Mucosa of rectum (tissue), 2 donors: ENCODE results near the gene ZNF334.

ENCODE experiments used
- H3K27ac ChIP-seq, 2 donors: one replicate each; pipeline ENCODE4 v1.7.0; 2013; ENCODE audit warnings: inconsistent platforms in 2 of 2, low read depth in 2 of 2, low read length in 2 of 2
- H3K27me3 ChIP-seq, 2 donors: one replicate each; pipeline ENCODE4 v1.7.0; 2013; ENCODE audit warnings: low read length in 2 of 2; ENCODE audit not compliant: control insufficient read depth in 2 of 2, insufficient read depth in 2 of 2
- H3K36me3 ChIP-seq, 2 donors: one replicate each; pipeline ENCODE4 v1.7.0; 2013; ENCODE audit warnings: low read length in 2 of 2; ENCODE audit not compliant: control insufficient read depth in 2 of 2, insufficient read depth in 2 of 2
- H3K4me1 ChIP-seq, 2 donors: one replicate each; pipeline ENCODE4 v1.7.0; 2013; ENCODE audit warnings: low read length in 2 of 2, mild to moderate bottlenecking in 1 of 2; ENCODE audit not compliant: control insufficient read depth in 2 of 2, insufficient read depth in 2 of 2
- H3K4me3 ChIP-seq, 2 donors: one replicate each; pipeline ENCODE4 v1.7.0; 2013; ENCODE audit warnings: low read length in 2 of 2
- H3K9ac ChIP-seq, 2 donors: one replicate each; pipeline ENCODE4 v1.7.0; 2013; ENCODE audit warnings: low read length in 2 of 2, low read depth in 1 of 2, mild to moderate bottlenecking in 1 of 2
- H3K9me3 ChIP-seq, 2 donors: one replicate each; pipeline ENCODE4 v1.7.0; 2013; ENCODE audit warnings: low read length in 2 of 2; ENCODE audit not compliant: control insufficient read depth in 2 of 2
- donor health status: healthy.
- donor health status: Normal muscosa, but diverticular disease.

Gene ZNF334

DNA sequence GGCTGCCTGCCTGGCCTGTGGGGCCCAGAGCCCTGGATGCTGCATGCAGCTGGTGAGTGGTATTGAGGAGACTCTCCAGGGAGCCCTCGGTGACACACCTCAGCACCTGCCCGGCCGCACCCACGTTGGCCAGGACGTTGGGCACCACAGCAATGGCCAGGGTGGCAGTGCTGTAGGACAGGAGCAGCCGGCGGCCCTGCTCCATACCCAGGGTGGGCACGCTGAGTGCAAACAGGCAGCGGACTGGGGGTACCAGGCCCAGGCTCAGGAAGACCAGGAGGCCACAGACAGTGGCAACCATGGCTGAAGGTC is 32.4 kb upstream of the ZNF334 start:
- peaks cover 0 to 2% of the 10 kb centered on the region in 2 donors for H3K27me3 ChIP-seq
- no peaks in the 10 kb centered on the region for H3K36me3 ChIP-seq
- H3K27ac ChIP-seq: no peak overlapping the region
- H3K9ac ChIP-seq: no peak overlapping the region
- H3K4me1 ChIP-seq: no peaks in the 10 kb centered on the region
- no peak overlapping the region for H3K4me3 ChIP-seq
- no peaks in the 10 kb centered on the region for H3K9me3 ChIP-seq

DNA sequence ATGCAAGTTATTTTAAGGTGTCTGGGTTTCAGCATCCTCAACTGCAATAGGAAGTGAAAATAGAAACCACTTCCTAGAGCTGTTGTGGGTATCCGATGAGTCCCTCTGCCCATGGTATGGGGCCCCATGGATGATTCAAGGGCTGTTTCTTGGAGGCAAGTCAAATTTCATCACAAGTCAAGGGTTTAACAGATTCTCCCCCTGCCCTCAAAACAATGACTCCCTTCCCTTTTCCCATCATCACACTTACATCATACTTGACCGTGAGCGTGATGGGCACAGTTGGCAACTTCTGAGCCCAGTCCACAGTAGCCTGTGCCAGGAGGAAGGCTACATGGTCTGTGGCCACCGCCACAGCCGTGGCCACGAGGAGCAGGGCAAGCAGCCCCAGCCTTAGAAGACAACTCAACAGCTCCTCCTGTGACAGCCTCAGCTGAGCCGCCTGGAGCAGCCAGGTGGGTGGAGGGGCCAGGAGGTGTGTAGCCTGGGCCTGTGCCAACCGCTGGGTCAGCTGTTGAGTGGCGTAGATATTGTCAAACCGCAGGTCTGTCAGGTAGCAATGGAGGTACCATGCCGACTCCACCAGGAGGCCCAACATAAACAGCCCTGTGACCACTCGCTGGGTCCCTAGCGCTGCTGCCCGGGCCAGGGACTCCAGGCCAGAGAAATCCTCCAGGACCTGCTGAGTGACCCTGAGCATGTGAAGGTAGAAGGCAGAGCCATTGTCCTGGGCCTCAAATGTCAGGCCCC is 31.9 kb upstream of the ZNF334 start:
- no peaks in the 10 kb centered on the region for H3K4me1 ChIP-seq
- H3K27me3 ChIP-seq: no peaks in the 10 kb centered on the region
- H3K36me3 ChIP-seq: no peaks in the 10 kb centered on the region
- no peaks in the 10 kb centered on the region for H3K9me3 ChIP-seq
- no peak overlapping the region for H3K4me3 ChIP-seq
- no peak overlapping the region for H3K27ac ChIP-seq
- H3K9ac ChIP-seq: no peak overlapping the region

DNA sequence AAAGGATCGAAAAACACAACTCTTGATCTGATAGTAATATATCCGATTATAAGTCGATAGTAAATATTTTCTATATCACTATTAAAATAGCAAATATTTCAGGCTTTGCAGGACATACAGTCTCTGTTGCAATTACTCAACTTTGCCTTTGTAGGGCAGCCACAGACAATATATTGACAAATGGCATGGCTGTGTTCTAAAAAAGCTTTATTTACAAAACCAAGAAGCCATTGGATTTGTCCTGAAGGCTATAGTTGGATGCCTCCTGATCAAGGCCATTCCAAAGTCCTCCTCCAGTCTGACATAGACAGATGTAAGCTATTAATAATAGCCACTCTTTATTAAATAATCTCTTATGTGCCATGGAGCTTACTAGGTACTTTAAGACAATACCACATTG is 31.2 kb upstream of the ZNF334 start:
- H3K27me3 ChIP-seq: no peaks in the 10 kb centered on the region
- H3K4me3 ChIP-seq: no peak overlapping the region
- H3K4me1 ChIP-seq: no peaks in the 10 kb centered on the region
- H3K9me3 ChIP-seq: no peaks in the 10 kb centered on the region
- no peaks in the 10 kb centered on the region for H3K36me3 ChIP-seq
- no peak overlapping the region for H3K27ac ChIP-seq
- no peak overlapping the region for H3K9ac ChIP-seq

DNA sequence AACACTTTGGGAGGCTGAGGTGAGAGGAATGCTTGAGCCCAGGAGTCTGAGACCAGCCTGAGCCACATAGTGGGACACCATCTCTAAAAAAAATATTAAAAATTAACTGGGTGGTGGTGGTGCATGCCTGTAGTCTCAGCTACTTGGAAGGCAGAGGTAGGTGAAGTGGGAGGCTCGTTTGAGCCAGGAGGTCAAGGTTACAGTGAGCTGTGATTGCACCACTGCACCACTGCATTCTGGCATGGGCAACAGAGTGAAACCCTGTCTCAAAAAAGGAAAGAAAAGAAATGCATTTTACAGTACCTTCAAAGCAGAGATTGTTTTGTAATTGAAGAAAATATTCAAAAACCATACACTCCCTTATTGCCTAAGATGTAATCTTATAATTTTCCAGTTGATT is 30.6 kb upstream of the ZNF334 start:
- H3K27me3 ChIP-seq: no peaks in the 10 kb centered on the region
- H3K9me3 ChIP-seq: no peaks in the 10 kb centered on the region
- H3K36me3 ChIP-seq: no peaks in the 10 kb centered on the region
- H3K9ac ChIP-seq: no peak overlapping the region
- no peak overlapping the region for H3K27ac ChIP-seq
- no peak overlapping the region for H3K4me3 ChIP-seq
- H3K4me1 ChIP-seq: no peaks in the 10 kb centered on the region

DNA sequence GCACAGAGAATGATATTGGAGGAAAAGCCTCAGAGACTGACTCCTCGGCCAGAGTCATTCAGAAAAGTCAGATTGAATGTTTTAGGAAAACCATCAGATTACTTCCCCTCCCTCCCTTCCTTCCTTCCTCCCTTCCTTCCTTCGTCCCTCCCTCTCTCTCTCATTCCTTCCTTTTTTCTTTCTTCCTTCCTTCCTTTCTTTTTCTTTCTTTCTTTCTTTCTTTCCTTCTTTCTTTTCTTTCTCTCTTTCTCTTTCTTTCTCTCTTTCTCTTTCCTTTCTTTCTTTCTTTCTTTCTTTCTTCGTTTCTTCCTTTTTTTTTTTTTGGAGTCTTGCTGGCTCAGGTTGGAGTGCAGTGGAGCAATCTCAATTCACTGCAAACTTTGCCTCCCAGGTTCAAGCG is 29.7 kb upstream of the ZNF334 start:
- no peaks in the 10 kb centered on the region for H3K9me3 ChIP-seq
- no peaks in the 10 kb centered on the region for H3K36me3 ChIP-seq
- no peak overlapping the region for H3K4me3 ChIP-seq
- no peaks in the 10 kb centered on the region for H3K4me1 ChIP-seq
- H3K9ac ChIP-seq: no peak overlapping the region
- H3K27me3 ChIP-seq: peaks cover 0 to 8% of the 10 kb centered on the region in 2 donors
- H3K27ac ChIP-seq: no peak overlapping the region

DNA sequence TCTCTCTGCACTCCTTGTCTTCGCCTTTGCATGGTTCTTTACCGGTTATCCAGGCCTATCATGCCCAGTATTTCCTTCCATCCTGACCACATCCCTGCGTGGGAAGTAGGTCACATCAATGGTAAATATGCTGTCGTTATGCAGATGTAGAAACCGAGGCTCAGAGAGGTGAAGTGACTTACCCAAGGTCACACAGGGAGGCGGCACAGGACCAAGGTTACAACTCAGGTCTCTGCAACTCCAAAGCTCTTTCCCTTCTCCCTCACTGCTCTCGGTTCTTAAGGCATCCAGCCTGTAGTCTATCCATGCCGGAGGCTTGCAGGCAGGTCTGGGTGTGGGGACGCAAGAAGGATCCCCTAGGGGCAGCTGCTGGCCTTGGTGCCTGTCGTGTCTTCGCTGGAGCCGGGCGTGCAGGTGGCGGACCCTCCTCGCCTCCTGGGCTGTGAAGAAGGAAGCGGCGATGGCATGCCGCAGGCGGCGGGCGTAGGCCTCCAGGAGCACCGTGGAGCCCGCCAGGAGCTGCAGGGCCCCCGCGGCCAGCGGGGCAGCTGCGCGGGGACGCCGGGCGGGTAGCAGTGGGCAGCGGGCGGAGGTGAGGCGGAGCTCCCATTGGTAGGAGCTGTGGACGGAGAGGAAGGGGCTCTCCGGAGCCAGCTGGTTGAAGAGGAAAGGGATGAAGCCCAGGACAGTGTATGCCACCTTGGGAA is 28.0 kb upstream of the ZNF334 start:
- no peaks in the 10 kb centered on the region for H3K4me1 ChIP-seq
- H3K27ac ChIP-seq: no peak overlapping the region
- peaks cover 5 to 8% of the 10 kb centered on the region in 2 donors for H3K27me3 ChIP-seq
- H3K9me3 ChIP-seq: no peaks in the 10 kb centered on the region
- H3K36me3 ChIP-seq: no peaks in the 10 kb centered on the region
- H3K9ac ChIP-seq: no peak overlapping the region
- no peak overlapping the region for H3K4me3 ChIP-seq

DNA sequence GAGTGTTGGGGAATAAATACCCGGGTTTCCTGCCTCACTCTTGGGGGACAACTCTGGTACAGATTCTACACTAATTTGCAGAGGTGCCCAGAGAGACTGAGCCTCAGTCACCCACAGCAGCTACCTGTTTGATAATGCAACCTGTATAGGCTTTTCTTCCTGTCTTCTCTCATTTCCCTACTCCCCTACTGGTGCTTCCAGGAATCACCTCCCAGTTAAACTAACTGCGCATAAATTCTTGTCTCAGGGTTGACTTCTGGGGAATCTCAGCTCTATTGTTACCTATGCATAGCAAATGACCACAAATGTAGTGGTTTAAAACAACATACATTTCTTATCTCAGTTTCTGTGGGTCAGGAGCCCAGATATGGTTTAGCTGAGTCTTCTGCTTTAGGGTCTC is 25.8 kb upstream of the ZNF334 start:
- Histone ChIP-seq H3K9ac (no peak overlapping the region), H3K27me3 (peaks cover 5 to 8% of the 10 kb centered on the region in 2 donors), H3K4me1 (no peaks in the 10 kb centered on the region), H3K36me3 (no peaks in the 10 kb centered on the region), H3K27ac (no peak overlapping the region), H3K9me3 (no peaks in the 10 kb centered on the region), H3K4me3 (no peak overlapping the region)

DNA sequence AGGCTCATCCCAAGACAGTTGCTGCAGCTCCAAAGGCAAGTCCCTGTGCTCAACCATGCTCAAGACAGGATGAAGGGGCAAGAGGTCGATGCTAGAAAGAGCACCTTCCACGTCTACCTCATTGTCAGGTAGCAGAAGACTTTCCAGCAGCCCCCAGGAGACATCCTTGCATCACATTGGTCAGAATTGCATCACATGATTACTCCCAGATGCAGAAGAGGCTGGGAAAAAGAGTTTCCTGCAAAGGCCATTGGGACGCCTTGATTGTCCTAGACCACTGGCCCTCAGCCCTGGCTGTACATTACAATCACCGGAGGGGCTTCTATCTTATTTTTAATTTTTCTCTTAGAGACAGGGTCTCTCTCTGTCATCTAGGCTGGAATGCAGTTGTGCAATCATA is 17.3 kb upstream of the ZNF334 start:
- Histone ChIP-seq H3K4me3 (no peak overlapping the region), H3K36me3 (no peaks in the 10 kb centered on the region), H3K4me1 (no peaks in the 10 kb centered on the region), H3K9me3 (no peaks in the 10 kb centered on the region), H3K27ac (no peak overlapping the region), H3K9ac (no peak overlapping the region), H3K27me3 (peaks cover 4 to 5% of the 10 kb centered on the region in 2 donors)

DNA sequence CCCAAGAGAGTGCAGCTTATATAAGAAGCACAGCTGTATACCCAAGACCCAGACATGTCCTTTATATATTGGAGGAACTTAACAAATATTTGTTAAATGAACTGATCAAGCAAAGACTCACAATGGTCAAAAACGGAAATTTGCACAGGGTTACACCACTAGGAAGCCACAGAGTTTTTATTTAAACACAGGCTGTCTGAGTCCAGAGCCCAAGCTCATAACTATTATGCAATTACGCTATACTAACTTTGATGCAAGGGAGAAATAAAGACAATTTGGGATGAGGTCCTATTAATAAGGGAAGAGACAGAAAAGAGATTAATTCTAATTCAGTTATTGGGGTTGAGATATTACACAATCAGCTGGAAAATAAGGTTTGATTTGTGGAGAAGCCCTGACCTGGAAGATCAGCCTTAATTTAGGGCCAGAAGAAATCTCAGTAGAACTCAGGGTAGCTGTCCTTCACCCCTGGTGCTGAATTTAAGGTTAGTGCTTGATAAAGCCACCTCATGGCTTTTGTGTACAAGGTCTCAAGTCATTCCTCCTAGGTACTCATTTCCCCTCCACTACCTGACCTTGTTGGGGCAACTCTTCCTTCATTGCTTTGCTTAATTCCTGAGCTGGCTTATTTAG is 10.5 kb upstream of the ZNF334 start:
- H3K4me1 ChIP-seq: no peaks in the 10 kb centered on the region
- no peaks in the 10 kb centered on the region for H3K36me3 ChIP-seq
- no peak overlapping the region for H3K9ac ChIP-seq
- H3K27me3 ChIP-seq: no peaks in the 10 kb centered on the region
- no peak overlapping the region for H3K4me3 ChIP-seq
- no peak overlapping the region for H3K27ac ChIP-seq
- H3K9me3 ChIP-seq: no peaks in the 10 kb centered on the region

DNA sequence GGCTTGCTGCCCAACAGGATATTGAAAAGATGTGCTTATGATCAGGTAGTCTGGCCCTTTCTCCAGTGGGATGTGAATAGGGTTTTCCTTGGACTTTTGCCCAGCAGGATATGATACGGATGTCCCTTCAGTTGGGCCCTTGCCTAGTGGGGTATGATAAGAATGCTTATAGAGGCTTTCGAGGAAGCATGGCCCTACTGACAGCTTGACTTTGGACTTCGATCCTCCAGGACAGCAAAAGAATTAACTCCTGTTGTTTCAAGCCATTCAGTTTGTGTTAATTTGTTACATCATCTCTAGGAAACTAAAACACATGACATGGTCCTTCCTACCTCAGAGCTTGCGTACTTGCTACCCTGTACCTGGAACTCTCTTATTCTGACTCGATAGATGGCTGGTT is 9.7 kb upstream of the ZNF334 start:
- H3K27ac ChIP-seq: no peak overlapping the region
- no peak overlapping the region for H3K9ac ChIP-seq
- no peaks in the 10 kb centered on the region for H3K4me1 ChIP-seq

More for the DNA sequence above, 9.7 kb upstream of the ZNF334 start:
- H3K36me3 ChIP-seq: no peaks in the 10 kb centered on the region
- H3K9me3 ChIP-seq: no peaks in the 10 kb centered on the region
- H3K4me3 ChIP-seq: no peak overlapping the region
- H3K27me3 ChIP-seq: no peaks in the 10 kb centered on the region
